CD4-positive, alpha-beta T cell treated with Interleukin-6 for 4 hours (primary cell): ENCODE measurements around the gene PLEKHA5.
"Not testable (repeated sequence)": the region's sequence is repeated elsewhere in the genome, so short reads cannot be mapped to it uniquely, and the experiment has no call there.

ENCODE experiments used
- DNase-seq: peaks from one replicate; pipeline ENCODE4 v3.0.0-alpha.2; 2020; ENCODE audit warnings: mixed read lengths

PLEKHA5 gene

DNA sequence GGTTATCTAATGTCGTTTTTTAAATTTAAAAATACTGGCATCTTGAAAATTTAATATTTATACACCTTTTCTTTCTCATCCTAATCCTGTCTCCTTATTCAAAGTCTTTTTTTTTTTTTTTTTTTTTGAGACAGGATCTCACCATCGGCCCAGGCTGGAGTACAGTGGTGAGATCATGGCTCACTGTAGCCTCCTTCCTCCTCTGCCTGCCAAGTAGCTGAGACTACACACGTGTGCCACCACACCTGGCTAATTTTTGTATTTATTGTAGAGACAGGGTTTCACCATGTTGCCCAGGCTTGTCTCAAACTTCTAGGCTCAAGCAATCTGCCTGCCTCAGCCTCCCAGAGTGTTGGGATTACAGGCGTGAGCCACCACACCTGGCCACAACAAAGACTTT, 221.3 kb downstream of the PLEKHA5 start:
- DNase-seq, result not testable (repeated sequence)

DNA sequence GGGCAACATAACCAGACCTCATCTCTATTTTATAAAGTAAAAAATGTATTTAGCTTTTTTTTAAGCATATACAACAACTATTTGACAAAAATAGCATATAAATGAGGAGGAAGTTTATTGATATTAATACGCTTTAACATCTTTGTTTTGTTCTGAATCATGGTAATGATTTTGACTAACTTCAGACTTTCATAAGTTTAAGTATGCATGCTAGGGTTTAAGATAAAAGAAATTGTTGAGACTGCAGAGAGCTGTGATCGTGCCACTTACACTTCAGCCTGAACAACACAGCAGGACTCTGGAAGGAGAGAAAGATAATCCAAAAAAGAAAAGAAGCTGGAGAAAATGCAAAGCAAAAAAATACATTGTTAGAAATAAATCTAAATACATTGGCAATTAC, 221.8 kb downstream of the PLEKHA5 start:
- DNase-seq, result no peak

DNA sequence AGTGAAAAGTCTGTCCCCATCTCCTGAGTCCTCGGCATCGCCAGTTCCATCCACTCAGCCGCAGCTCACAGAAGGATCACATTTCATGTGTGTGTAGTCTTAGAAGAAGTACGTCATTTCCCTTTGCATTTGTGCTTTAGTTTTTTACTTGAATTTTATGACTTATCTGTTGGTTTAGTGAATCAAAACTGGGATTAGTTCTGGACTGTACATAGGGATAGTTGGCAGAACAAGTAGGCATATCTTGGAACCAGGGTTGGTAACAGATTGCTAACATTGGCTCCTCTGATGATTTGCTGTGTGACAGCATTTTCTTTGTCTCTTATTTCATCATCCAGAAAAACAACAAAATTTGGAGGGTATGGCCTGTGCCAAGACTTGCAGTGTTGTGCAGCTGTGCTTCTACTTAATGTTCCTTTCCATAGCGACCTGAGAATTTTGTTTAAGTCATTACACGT, 240.2 kb downstream of the PLEKHA5 start:
- DNase-seq, result no peak

DNA sequence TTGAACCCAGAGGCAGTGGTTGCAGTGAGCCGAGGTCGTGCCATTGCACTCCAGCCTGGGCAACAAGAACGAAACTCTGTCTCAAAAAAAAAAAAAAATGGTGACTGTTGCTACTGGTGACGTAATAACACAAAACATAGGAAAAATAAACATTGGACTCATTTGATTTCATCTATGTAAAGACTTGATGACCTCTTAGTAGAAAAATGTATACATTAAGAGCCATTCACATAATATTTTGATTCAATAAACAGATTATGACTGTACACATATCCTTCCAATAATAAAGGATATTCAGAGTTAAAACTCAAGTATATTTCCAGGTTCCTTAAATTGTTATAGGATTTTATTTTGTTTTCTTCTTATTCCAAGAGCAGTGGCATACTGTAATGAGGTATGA, 244.1 kb downstream of the PLEKHA5 start:
- no peak for DNase-seq

DNA sequence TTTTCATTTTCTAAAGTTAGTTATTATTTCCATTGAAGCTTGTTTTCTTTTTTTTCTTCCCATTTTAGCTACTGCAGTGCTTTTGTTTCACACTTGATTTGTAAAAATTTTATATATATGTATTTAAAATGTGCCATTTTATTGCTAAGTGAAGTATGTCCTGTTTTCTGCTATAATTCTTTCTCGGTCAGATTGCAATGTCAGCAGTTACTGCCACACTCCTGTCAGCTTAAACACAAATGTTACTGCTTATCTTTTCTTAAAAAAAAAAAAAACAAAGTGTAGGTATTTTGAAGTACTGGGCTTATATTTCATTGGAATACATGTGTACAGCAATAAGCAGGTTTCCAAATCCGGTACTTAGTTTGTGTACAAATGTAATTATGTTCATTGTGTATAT, 246.4 kb downstream of the PLEKHA5 start:
- no peak for DNase-seq

DNA sequence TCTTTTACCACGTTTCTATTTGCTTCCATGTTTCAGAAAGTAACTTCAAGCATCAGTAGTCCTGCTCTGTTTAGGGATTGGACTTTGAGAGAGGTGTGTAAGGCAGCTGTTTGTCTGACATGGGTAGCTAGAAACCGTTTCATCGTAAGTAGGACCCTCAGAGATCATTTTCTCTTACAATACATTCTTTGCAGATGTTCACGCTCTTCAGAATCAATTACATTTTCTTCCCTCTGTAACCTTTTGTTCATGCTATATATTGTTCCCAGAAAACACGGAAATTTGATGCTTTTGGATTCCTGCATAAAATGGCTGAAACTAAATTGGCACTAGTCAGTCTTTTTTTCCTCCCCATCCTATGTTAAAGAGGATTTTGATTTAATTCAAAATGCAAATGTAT, 247.2 kb downstream of the PLEKHA5 start:
- no peak for DNase-seq

DNA sequence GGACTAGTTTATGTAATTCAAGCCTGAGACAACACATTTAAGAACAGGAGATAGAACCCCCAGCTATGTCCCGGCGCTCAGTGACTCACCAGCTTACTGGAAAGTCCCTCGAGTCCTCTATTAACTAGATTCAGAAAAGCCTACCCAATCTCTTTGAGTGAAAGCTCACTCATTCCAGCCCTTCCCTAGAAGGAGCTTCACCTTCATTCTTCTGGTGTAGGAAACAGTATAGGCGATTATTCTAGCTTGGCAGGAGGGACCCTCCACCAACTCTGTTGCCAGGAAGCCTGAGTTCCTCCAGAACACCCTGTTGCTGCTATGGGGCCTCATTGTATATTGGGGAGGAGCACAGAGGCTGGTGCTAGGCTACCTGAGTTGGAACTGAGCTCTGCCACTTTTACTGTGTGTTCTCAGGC, 252.6 kb downstream of the PLEKHA5 start:
- DNase-seq, result peak; percentile 28

DNA sequence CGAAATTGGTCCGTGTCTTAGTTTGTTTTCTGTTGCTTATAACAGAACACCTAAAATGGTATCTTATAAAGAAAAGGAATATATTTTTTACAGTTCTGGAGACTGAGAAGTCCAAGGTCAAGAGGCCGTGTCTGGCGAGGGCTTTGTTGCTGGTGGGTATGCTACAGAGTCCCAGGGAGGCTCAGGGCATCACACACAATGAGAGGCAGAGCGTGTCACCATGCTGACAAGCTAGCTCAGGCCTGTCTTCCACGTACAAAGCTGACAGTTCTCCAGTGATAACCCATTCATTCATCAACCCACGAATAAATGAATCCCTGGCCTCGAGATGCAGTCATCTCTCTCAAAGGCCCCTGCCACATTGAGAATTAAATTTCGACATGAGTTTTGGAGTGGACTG, 253.0 kb downstream of the PLEKHA5 start:
- no peak for DNase-seq

DNA sequence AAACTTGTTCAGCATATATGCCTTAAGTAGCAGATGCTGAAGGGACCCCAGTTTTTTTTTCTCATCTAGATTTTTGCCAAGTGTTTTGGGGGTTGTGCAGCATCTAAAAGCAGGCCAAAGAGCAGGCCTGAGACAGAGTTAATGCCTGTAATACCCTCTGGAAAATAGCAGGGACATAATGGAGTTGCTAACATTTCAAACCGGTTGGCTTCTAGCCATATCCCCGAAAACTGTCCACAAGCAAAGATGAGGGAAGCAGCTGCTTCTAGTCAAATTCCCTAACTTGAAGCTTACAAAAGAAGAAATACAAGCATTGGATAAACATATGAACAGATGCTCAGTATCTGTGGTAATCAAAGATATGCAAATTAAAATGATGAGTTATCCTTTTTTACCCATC, 257.6 kb downstream of the PLEKHA5 start:
- DNase-seq, result no peak

DNA sequence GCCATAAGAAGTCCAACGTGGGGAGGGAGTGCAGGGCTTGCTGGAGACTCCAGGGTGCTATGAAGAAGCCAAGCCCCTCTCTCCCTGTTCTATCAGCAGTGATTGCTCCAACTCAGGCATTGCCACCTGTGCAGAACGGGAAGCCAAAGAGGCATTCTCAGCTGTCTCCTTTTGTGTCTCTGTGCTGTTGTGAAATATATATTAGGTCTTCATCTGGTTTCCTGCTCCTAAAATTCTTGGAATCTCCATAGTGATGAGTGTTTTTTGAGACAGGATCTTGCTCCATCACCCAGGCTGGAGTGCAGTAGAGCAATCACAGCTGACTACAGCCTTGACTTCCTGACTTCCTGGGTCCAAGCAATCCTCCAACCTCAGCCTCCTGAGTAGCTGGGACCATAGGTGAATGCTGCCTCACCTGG, 258.6 kb downstream of the PLEKHA5 start:
- no peak for DNase-seq

DNA sequence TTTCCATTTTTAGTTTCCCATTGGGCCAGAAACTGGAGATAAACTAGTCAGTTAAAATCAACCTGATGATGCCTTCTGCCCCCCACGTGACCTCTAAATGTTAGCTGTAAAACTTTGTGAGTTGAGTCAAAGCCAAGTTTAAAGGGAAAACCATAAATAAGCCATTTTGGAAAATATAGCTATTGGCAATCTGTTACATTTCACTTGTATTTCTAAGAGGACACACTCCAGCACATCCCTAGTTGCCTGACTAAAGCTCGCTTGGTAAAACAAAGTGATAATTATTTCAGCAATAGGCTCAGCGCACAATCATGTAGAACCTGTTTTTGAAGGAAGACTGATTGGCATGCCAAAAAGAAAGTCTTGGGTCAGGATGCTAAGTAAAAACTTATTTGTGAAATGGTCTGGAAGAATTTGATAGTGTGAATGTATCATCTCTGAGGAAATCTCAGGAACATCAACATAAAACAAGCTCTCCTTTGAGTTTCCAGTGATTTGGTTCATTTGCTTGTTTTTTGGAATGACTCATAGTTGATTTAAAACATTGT, 260.6 kb downstream of the PLEKHA5 start:
- DNase-seq, result no peak

DNA sequence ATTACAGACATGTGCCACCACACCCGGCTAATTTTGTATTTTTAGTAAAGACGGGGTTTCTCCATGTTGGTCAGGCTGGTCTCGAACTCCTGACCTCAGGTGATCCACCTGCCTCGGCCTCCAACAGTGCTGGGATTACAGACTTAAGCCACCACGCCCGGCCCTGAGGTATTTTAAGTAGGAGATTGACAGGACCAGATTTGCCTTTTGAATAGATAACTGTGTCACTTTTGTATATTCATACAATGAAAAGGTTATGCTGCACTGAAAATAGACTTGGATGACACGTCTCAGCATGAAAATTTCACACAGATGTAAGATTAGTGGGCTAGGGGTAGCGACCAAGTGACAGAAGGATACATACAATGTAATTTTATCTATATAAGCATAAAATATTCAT, 263.1 kb downstream of the PLEKHA5 start:
- not testable (repeated sequence) for DNase-seq

DNA sequence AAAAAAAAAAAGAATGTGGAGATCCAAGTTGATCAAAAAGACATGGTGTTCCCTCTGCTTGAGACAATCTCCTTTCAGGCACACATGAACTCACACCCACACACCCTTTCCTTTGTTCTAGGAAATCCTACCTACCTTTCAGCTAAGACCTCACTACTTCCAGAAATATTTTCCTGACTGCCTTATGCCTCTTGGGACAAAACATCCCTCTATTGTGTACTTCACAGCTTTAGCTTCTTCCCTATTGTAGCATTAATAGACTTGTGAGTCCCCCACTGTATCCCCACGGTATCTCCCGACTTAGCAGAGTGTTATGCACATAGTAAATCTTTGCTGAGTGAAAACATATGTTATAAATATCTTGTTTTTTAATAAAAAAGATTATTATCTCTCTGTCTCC, 264.9 kb downstream of the PLEKHA5 start:
- no peak for DNase-seq

DNA sequence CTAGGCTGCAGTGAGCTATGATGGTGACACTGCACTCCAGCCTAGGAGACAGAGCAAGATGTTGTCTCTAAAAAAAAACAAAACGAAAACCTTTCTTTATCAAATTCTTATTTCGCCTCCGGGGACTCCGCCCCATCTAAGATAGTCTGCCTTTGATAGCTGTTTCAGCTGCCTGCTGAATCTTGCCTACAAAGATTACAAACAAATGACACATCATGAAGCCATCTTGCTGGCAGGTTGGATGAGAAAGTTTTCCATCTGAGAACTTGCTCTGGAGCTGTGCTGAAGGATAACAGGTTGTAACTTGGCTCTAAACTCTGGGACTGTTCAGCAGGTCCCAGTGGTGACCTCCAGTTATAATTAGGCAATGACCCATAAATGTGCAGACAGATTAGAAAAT, 268.0 kb downstream of the PLEKHA5 start:
- no peak for DNase-seq

DNA sequence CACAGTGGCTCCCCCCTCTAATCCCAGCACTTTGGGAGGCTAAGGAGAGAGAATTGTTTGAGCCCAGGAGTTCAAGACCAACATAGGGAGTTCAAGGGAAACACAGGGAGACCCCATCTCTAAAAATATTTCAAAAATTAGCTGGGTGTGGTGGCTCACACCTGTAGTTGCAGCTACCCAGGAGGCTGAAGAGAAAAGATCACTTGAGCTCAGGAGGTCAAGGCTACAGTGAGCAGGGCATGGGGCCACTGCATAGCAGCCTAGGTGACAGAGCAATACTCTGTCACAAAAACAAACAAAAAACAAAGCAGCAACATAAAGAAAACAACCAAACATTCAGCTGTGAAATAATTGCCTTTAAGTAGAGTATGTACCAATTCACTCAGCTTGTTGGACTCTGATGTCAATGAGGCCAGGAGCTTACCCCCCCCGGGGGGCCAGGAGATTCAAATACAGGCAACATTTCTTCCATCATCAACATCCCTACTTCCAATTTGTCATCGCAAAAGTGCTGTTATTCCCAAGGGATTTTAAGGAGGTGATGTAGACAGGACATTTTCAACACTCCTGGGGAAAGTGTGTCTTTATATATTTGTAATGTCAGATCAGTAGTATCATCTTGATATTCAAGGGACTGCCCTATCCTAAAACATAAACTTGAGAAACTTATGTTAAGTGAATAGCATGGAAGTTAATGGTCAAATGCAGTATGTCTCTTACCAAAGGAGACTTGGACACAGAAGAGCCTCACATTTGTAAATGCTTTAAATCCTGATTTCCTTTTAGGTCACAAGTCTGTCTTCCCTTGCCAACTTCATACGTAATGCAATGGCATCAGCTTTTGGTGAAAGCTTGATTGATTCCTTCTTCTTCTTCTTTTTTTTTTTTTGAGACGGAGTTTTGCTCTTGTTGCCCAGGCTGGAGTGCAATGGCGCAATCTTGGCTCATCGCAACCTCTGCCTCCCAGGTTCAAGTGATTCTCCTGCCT, 269.1 kb downstream of the PLEKHA5 start:
- no peak for DNase-seq

DNA sequence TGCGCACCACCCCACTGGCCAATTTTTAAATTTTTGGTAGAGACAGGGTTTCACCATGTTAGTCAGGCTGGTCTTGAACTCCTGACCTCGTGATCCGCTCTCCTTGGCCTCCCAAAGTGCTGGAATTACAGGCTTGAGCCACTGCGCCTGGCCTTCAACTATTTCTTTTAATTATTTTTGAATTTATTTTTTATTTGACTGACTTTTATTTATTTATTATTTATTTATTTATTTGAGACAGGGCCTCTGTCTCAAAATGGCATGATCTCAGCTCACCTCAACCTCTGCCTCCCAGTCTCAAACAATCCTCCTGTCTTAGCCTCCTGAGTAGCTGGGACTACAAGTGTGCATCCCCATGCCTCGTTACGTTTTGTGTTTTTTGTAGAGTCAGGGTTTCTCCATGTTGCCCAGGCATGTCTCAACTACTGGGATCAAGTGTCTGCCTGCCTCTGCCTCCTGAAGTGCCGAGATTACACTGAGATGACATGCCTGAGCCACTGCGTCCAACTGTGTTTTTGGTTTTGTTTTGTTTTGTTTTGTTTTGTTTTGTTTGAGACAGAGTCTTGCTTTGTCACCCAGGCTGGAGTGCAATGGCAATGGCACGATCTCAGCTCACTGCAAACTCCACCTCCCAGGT, 271.2 kb downstream of the PLEKHA5 start:
- DNase-seq, result not testable (repeated sequence)

DNA sequence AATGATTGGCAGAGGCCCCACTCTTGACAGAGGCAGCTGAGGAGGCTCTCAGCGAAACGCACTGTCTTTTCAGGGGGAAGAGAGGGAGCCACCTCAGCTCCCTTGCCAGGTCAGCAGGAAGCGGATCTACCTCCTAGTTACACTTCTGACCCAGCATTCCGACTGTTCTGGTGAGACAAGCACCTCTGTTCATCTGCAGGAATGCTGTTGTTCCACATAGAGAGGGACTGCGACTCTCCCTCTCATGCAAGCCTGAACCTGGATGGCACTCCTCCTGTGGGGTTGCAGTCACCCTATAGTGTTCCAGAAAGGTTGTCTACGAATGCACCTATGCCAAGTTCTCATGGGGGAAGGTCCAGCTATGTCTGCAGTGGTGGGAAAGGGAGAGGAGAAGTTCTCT, 272.7 kb downstream of the PLEKHA5 start:
- DNase-seq, result no peak

DNA sequence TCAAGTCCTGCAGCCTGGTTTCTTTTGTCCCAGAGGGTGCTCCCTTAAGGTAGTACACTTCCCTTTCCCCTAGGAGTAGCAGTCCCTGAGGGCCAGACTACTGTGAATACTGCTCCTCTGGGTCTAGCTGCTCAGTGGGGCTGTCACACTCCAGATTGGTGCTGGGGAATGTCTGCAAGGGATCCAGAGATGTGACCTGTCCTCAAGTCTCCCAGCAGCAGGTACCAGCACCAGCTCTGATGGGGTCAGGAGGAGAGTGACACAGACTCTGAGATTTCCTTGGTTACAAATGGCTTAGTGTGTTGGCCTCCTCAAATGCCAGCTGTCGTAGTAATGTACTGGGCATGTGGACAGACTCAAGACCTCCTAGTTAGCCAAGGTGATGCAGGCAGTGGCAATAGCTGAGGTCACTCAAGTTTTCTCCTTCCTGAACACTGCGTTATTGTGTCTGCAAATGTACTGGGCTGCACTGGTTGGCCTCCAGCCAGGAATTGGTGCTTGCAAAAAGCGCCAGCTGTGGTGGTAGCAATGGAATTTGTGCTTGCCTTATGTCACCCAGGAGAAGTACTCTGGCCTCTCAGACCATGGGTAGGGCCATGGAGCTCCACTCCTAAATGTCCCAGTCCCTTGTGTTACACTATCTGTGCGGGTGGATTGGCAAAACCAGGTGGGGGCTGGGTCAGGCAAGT, 273.4 kb downstream of the PLEKHA5 start:
- DNase-seq, result no peak

DNA sequence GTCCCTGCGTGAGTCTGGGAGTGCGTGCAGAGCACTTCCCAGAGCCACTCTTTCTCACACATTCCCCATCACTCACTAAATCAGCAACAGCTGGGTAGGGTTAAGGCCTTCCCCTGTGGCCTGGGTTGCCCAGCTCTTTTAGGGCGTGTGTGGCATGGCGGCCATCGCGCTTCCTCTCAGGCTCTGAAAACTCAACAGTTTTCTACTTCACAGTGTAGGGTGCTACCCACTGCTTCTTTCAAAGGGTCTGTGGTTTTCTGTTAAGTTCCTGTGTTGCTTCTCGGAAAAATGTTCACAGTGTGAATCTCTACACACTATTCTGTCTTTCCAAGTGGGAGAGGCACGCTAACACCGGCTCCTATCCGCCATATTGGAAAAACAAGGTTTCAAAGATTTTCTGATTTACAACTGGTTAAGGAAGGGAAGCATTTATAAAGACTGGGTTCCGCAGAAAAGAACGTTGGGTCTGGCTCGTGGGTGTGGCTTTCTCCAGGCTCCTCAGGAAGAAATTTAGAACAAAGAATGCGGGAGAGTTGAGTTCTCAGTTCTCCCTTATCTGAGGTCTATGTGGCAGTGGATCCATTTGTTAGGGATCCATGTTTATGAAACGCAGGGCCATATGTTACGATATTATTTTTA, 274.8 kb downstream of the PLEKHA5 start:
- peak; percentile 21 for DNase-seq

DNA sequence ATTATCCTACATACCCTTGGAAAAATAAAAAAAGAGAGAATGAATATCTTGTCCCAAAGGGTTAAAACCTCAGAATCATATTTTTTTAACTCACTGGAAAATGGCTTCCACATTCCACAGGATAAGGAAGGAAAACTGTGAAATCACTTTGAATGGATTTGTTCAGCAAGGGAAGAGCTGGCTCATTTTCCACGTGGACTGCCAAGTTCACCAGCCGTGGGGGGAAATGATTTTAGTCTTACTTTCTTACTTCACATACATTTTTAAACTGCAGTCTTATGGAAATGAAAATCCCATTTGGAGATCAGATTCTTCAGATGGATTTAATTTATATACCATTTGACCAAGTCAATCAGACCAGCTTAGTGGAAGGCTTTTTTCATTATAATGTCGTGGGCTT, 279.8 kb downstream of the PLEKHA5 start:
- DNase-seq, result no peak

DNA sequence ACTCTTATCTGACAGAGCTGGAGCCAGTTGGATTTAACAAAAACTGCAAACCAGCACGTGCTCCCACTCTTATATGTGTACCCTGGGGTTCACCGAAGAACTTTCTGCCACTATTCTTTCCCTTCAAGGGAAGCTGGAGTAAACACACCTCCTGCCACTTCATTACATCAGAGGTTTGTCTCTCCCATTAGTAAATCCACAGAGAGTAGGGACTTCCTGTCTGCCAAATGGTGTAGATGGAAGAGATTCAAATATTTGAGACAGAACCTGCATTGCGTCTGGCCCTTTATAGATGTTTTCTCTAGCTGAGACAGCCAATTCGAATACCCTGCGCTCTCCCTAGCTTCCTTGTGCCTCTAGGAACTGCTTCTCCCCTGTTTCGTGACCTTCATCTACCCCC, 280.7 kb downstream of the PLEKHA5 start:
- DNase-seq, result no peak

DNA sequence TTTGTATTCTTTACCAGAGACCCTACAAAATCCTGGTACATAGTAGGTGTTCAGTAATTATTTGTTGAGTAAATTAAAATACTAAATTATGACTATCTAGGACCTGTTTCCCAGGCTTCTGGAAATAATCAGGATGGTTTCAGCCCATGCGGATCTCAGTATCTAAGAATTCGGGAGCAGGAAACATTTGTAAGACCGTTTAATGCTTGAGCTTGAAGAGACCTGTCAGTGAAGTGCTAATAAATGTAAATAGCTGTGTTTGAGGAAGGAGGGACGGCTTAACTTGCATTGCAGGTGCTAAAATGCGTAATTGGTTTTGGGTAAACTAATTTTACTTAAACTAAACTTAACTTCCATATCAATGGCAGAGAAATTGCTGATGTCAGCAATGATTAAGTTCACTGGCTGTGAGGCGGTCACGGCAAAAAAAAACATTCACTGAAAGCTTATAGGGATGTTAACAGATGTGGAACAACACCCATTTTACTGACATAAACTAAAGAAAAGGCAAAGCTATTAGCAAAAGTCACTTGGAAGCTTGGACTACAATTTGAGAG, 281.2 kb downstream of the PLEKHA5 start:
- no peak for DNase-seq
